IMR-90 (cell line): ENCODE data around the gene CLDN19.

Source experiments
- CTCF ChIP-seq: conservative IDR thresholded peaks from 2 replicates; pipeline ENCODE4 v1.5.1; 2012; ENCODE audit warnings: mild to moderate bottlenecking, low read depth, low read length, improper control_type of control experiment
- POLR2A ChIP-seq: IDR thresholded peaks from 2 replicates; pipeline ENCODE4 v1.6.1; 2012; ENCODE audit warnings: mild to moderate bottlenecking, low read depth, low read length
- RAD21 ChIP-seq: IDR thresholded peaks from 2 replicates; pipeline ENCODE4 v1.6.1; 2012; ENCODE audit warnings: low read length, improper control_type of control experiment
- RFX5 ChIP-seq: IDR thresholded peaks from 2 replicates; pipeline ENCODE4 v1.8.0; 2012; ENCODE audit warnings: low read depth, mild to moderate bottlenecking, low read length, moderate library complexity
- SMC3 ChIP-seq: fragments of 150-350 bp; IDR thresholded peaks from 2 replicates; pipeline ENCODE4 v1.6.1; 2016; ENCODE audit warnings: low read depth, mild to moderate bottlenecking, antibody characterized with exemption, low read length, moderate library complexity
- TF ChIP-seq, protein P1 (sequence below): fragments of 150-350 bp; IDR thresholded peaks from 2 replicates; pipeline ENCODE4 v1.6.1; 2017; ENCODE audit warnings: mild to moderate bottlenecking, antibody characterized with exemption, low read length, low read depth
- TF ChIP-seq, protein P2 (sequence below): fragments of 150-350 bp; IDR thresholded peaks from 2 replicates; pipeline ENCODE4 v1.6.1; 2016; ENCODE audit warnings: low read depth, mild to moderate bottlenecking, low read length, moderate library complexity, borderline replicate concordance

- TF ChIP-seq POLR2A (no peak), CTCF (no peak), RAD21 (no peak), RFX5 (no peak), SMC3 (no peak)
- TF ChIP-seq, protein P1, sequence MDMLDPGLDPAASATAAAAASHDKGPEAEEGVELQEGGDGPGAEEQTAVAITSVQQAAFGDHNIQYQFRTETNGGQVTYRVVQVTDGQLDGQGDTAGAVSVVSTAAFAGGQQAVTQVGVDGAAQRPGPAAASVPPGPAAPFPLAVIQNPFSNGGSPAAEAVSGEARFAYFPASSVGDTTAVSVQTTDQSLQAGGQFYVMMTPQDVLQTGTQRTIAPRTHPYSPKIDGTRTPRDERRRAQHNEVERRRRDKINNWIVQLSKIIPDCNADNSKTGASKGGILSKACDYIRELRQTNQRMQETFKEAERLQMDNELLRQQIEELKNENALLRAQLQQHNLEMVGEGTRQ, result no peak
- TF ChIP-seq, protein P2, sequence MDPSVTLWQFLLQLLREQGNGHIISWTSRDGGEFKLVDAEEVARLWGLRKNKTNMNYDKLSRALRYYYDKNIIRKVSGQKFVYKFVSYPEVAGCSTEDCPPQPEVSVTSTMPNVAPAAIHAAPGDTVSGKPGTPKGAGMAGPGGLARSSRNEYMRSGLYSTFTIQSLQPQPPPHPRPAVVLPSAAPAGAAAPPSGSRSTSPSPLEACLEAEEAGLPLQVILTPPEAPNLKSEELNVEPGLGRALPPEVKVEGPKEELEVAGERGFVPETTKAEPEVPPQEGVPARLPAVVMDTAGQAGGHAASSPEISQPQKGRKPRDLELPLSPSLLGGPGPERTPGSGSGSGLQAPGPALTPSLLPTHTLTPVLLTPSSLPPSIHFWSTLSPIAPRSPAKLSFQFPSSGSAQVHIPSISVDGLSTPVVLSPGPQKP, result no peak
Measured at GRCh38 chr1:42784547-42784945, 44.5 kb upstream of the CLDN19 start.
